HG02943 (cell line): Measurements from ENCODE around the gene SLC24A5.

ENCODE experiments used
- ATAC-seq: cut with Tn5 transposase; IDR thresholded peaks from one replicate; pipeline ENCODE4 v1.9.1; 2021; ENCODE audit warnings: mild to moderate bottlenecking, low read depth, moderate library complexity; ENCODE audit not compliant: unreplicated experiment

The SLC24A5 gene

DNA sequence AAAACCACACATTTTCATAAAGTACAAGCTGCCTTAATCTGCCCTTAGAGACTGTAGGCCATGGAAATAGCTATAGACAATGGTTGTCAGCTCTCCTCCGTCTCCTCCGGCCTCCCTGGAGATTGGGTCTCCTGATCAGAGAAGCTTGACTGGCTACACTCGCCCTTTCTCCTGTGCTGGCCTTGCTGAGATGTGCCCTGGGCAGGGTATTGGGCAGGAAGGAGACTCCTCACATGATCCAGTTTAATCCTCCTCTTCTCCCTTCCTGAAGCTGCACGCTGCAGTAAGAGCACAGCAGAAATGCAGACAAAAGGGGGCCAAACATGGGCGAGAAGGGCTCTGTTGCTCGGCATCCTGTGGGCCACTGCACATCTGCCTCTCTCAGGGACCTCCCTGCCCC, at the start of gene SLC24A5:
Gene SLC24A5, plus strand, starts transcription at position 246 of the 400 bp plus-strand sequence. Its CDS starts 55 bp downstream, at position 301.
- ATAC-seq = no peak

DNA sequence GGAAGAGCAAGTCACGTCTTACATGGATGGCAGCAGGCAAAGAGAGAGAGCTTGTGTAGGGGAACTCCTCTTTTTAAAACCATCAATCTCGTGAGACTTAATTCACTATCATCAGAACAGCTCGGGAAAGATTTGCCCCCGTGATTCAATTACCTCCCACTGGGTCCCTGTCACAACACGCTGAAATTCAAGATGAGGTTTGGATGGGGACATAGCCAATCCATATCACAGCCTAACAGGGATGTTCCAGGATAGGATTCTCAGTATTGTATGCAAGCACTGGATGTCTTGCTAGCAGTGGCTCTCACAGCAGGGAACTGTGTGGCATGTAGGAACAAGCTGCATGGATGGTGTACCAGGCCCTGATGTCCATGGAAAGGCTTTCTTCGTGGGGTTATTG, 47.8 kb upstream of the SLC24A5 start:
- ATAC-seq = no peak

DNA sequence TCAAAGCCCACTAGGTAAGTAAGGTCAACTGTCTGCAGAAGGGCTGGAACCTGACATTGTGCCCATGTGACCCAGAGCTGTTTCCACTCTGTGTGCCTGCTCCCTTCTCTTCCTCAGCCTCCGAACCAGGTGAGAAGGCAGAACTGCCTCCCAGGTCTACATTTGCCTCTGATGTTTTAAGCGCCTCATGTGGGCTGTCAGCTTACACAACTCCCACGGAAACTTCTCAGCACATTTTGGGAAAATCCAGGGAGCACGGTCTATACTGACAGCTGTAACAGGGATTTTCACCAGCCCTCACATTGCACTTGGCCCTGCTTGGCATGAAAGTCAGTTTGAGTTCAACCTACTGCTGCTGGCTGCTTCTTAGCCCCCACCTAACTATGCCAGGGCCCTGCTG, 46.9 kb upstream of the SLC24A5 start:
- no peak for ATAC-seq

DNA sequence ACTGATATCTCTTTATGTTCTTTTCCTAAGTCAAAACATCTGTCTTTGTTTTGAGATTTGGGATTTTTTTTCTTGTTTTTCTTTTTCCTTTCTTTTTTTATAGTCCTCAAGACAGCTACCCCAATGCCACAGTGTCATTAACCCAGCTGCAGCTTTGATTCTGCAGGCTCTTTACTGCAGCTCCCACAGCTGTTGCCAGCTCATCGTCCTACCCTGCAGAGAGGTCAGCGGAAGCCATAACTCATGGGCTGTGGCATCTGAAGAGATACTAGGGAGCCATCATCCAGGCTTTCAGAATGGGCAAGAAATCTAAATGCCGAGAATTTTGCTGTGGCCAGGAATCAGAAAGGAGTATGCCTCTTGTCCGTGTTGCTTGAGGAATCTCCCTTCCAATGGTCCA, 44.3 kb upstream of the SLC24A5 start:
- ATAC-seq = no peak

DNA sequence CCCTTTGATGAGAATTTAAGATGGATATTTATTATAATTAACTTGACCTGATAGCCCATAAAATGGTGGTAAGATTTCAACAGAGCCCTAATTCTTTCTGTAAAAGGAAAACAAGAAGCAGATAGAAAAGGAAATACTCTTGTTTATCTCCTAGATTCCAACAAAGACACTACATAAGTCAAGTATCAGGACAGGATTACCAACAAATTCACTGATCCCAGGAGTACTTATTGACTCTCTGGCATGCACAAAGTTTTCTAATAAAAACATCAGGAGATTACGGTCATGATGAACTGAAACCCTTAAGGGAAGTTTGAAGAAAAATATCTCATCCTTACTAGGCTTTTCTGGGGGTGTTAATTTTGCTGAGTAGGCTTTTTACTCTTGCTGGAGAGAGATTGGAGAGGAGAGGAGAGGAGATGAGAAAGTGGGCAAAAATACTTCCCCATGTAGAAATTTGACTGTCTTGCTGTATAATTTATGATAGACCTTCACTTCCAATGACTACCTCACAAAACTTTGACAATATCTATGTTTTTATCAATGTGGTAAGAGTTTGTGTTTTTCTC, 43.1 kb upstream of the SLC24A5 start:
- ATAC-seq = no peak

DNA sequence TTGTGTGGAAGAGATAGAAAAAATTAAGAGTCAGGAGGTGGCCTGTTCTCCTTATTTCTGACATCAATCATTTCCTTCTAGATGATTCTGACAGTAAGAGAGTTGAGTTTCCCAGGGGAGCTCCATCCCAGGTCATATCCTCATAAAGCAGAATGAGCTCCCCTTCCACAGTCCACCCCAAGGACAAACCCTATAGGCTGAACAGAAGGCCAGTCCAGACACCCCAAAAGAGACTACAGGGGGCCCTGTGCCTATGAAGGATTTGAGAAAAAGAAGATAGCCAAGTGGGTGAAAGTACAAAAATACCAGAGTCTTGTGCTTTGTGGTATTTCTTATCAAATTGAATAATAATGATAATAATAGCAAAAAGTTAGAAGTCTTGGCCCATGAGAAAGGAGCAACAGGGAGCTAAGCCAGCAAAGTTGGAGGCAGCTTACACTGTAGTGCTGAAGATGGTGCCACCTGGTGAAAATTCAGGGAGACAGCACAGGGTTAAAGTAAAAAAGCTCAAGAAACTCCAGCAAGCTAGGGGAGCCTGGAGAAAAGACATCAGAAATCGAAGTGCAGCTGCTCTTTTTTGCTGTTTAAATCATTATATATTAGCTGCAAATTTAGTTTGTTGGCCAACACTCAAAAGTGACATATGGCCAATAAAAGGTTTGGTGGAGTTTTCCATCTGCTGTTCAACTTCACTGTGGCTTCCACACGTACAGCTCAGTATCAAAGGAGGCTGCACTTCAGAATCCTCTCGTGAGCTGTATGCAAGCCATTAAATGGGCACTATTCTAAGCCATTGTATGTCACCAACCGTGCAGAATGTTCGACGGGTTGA, 35.8 kb upstream of the SLC24A5 start:
- no peak for ATAC-seq

DNA sequence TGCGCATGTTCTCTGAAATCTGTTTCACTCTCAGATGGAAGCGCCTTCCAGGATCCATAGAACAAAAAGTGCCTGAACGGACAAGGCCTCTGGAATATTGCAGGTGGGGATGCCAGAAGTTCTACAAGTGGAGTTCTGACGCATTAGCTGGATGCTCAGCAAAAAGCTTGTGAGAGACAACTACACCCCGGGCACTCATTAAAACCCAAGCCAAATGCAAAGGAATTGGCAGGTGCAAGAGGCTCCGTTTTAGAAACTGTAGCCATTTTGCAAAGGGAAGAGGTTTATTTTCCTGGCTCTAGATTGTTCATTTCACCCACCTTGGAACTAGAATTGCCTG, 35.2 kb upstream of the SLC24A5 start:
- ATAC-seq = no peak

DNA sequence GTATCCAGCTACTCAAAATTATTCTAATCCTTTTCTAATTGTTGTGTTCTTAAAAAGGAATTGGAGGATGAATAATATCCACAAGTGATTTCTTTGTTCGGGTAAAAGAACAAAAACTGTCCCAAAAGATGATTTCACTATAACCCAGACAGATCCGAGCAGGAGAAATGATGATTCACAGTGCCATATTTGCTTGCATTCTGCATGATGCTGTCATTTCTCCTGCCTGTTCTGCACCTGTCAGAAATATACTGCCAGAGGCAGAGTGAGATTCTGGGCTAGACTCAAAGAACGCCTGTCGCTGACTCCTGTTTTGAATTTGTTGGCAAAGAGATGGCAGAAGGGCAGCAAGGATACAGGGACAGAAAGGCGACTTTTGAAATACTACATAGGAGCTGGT, 34.7 kb upstream of the SLC24A5 start:
- ATAC-seq = no peak

DNA sequence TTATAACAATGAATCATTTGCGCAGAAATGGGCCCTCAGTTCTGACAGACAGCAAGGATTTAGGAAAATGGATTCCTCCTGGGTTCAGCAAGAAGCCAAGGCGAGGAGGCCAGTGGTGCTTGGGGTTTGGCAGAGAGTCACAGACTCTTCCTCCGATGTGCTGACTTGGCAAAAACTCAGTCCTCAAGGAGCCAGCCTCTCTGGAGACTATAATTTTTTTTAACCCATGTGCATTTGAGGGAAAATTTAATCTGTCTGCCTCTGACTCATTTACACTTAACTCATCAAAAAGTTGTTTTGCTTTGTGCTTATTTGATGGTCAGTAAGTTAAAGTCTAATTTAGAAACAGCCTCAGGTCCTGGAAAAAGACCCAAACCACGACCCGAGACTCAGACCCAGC, 34.2 kb upstream of the SLC24A5 start:
- no peak for ATAC-seq

DNA sequence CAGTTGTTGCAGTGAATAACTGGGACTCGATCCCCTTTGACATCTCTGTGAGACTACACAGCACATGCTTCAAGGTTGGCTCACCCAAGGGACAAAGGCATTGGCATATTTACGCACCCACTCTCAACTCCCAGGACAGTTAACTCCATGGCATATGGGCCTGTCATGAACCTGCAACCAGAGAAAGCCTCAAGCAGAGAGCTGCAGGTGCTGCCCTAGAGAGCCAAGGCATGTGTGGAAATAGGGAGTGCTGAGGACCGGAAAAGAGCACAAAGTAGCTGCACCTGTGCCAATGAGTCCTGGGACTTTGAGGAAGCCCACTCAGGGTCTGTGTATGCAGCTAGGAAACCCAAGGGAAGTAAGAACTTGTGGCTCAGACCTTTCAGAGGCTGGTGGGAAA, 32.9 kb upstream of the SLC24A5 start:
- no peak for ATAC-seq

DNA sequence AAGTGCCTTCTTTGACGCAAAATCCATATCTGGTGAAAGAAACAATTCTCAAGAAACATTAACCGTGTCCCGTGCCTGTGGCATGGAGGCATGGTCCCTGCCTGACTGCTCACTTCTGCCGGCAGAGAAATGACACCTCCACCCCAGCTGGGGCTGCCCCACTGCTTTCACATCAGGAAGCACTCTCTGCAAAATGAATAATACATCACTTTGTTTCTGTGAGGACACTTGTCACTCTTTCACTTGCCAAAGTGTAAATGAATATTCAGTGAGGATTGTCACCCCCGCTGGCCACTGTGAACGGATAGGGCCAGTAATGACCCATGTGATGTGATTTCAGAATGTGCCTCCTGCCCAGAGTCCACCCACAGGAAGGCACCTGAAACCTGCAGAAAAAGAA, 31.1 kb upstream of the SLC24A5 start:
- no peak for ATAC-seq

DNA sequence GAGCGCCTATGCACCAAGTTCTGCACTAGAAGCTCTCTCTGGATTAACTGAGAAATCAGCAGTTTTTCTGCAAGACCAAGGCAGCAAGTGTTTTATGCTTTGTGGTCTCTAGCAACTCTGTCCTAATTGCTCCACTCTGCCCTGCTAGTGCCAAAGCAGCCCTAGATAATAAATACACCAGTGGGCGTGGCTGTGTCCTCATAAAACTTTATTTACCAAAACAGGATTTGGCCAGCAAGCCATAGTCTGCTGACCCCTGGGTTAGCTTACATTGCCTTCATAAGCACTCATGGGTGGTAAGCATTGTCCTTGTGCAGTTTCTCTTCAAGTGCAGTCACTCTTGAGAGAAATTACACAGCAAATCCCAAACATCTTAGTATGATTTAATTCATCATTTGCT, 30.7 kb upstream of the SLC24A5 start:
- ATAC-seq = no peak

DNA sequence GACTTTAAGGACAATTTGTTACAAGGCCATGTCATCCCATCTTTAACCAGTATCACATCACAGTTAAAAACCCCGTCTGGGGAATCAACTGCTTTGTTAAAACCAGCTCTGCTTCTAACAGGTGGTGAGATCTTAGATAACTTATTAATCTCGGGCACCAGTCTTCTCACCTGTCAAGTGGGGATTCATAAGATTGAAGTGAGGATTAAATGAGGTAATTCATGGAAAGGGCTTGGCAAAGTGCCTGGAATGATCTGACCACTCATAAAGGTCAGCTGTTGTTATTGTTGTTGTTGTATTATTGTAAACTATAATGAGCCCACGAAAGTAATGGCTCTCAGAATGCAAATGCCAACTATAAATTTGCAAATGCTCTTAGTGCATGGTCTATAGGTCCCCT, 30.1 kb upstream of the SLC24A5 start:
- no peak for ATAC-seq

DNA sequence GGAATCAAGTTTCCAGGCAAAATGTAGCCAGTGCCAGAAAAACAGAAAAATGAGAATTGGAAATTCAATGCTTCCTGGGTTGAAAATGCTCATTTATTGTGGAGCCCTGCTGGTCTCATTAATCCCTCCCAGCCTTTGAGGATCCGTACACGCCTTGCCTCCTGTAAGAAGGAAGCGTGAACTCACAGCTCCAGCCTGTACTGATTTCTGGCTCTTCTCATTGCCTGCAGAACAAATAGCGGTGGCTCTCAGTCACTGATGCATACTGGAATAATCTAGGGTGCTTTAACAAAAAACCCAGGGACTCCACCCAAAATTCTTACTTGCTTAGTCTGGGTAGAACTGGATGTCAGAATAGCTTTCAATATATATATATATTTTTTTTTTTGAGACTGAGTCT, 29.3 kb upstream of the SLC24A5 start:
- no peak for ATAC-seq

DNA sequence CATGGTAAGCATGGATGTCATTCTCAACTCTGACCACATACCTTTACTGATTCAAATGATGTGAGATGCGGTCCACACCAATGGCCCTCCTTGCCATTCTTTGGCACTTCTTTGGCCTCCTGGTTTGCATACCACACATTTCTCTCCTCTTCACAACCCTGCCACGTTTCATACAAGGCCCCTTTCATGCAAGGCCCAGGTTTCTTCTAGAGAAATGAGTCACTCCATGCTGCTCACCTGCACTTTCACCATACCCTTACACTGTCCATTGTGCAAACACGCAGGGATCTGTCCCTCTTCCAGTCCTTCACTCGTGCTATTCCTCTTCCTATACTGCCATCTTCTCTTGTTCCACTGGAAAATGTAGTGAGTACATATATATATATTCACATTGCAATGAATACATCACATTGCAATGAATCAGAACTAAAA, 24.4 kb upstream of the SLC24A5 start:
- peak; percentile 82 for ATAC-seq

DNA sequence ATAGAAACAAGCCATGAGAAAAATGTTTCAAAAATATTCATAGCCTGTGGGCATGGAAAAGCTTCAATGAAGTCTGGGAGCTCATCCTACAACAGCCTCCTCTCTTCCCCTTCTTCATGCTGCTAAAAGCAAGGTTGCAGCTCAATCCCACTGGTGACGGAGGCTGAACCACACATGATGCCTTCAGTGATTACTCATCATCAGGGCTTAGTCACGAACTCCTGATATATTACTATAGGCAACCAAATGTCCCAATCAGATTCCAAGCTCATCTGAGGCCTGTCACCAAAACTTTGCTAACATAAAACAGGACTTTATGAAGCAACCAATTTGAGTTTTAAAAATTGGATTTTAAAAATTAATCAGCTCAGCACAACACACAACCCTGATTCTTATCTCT, 24.0 kb upstream of the SLC24A5 start:
- no peak for ATAC-seq

DNA sequence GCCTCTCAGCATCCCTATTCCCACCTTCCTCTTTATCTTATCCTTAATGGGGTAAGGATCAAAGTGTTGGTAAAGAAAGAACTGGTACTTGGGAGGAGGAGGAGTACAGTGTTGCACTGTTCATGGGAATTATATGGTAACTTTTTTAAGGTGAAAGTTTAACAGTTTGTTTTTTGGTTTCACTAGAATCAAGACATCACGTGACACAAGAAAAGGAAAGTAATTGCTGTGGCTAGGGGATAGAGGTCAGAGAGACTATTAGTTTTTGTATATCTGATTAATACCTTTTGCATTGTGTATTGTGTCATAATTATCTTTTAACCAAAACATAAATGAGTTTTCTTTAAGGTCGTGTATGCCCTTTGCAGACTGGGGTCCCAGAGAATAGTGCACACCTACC, 23.5 kb upstream of the SLC24A5 start:
- no peak for ATAC-seq

DNA sequence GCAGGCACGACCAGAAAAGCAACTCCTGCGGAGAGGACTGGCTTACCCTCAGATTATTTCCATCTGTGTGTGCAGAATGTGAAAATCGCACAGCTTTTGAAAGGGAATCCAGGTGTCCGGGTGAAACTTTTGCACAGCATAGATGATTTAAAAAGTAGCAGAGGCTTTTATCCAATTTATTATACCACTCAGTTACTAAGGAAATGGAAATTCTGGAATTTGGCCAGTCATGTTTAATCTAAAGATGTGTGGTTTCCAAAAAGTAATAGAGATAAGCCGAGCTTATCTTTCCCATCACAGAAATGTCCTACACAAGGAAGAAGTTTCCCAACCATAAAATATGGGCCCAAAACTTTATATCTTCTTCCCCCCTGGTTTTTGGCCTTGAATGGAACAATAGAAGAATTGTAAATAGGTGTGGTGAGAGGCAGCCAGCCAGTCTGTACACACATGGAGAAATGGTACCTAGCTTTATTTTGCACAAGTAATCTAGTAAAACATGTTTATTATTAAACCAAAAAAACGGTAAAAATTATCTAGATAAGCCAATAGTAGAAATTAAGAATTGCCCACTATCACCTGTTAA, 19.3 kb upstream of the SLC24A5 start:
- no peak for ATAC-seq

DNA sequence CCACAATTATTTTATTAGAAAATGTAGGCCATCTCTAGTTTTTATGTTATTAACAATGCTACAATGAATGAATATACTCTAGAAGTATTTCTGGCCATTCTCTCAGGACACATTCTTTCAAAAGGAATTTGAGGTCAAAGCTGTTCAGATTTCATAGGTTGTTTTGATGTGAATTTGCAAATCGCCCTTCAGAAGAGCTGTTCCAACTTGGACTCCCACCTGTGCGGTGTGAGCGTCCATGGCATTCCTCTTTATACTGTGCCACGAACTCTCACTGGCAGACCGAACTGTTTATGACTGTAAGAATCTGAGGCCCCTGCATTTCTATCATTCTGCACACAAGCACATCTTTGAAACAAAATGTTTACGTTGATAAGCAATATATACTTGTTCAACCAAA, 18.6 kb upstream of the SLC24A5 start:
- no peak for ATAC-seq

DNA sequence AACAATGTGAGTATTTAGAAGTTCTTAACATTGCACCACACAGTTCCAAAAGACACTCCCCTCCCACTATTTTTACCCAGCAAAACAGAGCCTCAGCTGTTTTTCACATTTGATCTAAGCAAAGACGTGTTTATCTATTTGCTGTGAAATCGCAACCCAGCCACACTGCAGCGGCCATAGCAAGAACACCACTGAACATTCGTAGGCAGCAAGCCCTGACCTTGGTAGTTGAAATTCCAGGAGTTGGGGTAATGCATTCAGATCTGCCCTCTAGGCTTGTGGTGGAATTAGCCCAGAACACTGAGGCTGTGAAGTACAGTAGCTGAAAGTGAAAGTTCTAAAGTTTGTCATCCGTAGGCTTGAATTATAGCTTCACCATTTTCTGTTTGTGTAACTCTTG, 17.1 kb upstream of the SLC24A5 start:
- no peak for ATAC-seq

DNA sequence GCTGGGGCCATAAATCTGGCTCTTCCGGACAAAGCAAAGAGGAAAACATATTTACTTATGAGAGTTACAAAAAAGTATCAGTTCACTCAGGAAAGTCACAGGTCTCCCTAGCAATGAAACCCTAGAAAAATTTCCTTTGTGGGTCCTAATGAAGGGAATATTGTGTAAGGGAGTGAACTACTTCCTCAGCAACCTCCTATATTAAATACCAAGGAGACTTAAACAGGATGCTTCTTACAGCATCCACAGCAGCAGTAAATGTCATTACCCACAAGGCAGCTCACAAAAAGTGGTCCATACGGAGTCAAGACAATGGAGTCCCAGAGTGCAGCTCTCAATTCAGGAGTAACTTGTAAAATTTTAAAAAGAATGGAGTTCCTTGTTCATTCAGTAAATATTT, 14.9 kb upstream of the SLC24A5 start:
- ATAC-seq = no peak

DNA sequence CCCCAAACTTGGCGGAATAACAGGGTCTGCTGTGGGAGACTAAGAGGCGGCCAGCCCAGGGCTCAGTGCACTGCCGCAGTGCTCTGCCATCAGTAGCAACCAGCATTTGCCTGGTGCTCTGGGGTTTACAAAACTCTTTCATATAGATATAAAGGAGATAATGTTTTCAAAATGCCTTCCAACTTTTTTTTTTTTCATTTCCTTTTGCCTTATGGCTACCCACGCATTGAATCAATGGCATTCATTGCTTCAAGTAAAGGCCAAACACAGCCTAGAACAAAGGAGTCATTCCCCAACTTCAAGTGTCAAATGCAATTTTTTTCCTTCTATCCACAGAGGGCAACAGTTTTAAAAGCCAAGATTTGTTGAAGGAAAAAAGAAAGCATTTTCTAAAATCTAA, 11.6 kb upstream of the SLC24A5 start:
- ATAC-seq = no peak
